ENCODE data around the gene GRAP.

- TF ChIP-seq CTCF (IDR thresholded peaks at IDR 0.05) (no peak), POLR2A (IDR thresholded peaks at IDR 0.05) (no peak)
Measured at GRCh38 chr17:19017401-19017800, 29.4 kb downstream of the GRAP start.
